ENCODE measurements around the gene MAGI2.

Gene MAGI2

GRCh38 chr7:78493401-78493800, 960.1 kb downstream of the MAGI2 start:
- Histone ChIP-seq H3K27ac (no peak overlapping the region), H3K27me3 (replicated peaks) (no peaks in the 10 kb centered on the region), H3K4me3 (ENCODE audit: low read depth, low read length) (no peak overlapping the region), H3K36me3 (replicated peaks) (no peaks in the 10 kb centered on the region)
- TF ChIP-seq CTCF (IDR thresholded peaks at IDR 0.05; ENCODE audit: low read depth, low read length, missing control alignments): no peak
- in situ Hi-C loops (cut with HindIII; ENCODE audit: low pct_ligation_motif_present, low sequenced_read_pairs): no loop called here
- no peak for DNase-seq

GRCh38 chr7:78492146-78492545, 961.3 kb downstream of the MAGI2 start:
- in situ Hi-C loops (cut with HindIII; ENCODE audit: low pct_ligation_motif_present, low sequenced_read_pairs): no loop called here
- no peak for TF ChIP-seq CTCF (IDR thresholded peaks at IDR 0.05; ENCODE audit: low read depth, low read length, missing control alignments)
- no peaks in the 10 kb centered on the region for H3K36me3 ChIP-seq (replicated peaks)
- no peaks in the 10 kb centered on the region for H3K27me3 ChIP-seq (replicated peaks)
- H3K4me3 ChIP-seq (ENCODE audit: low read depth, low read length): no peak overlapping the region
- no peak for DNase-seq
- H3K27ac ChIP-seq: no peak overlapping the region

GRCh38 chr7:78490524-78490923, 962.9 kb downstream of the MAGI2 start:
- in situ Hi-C loops (cut with HindIII; ENCODE audit: low pct_ligation_motif_present, low sequenced_read_pairs): no loop called here
- no peaks in the 10 kb centered on the region for H3K36me3 ChIP-seq (replicated peaks)
- H3K27ac ChIP-seq: no peak overlapping the region
- no peak overlapping the region for H3K4me3 ChIP-seq (ENCODE audit: low read depth, low read length)
- no peak for DNase-seq
- H3K27me3 ChIP-seq (replicated peaks): no peaks in the 10 kb centered on the region
- TF ChIP-seq CTCF (IDR thresholded peaks at IDR 0.05; ENCODE audit: low read depth, low read length, missing control alignments): no peak

GRCh38 chr7:78489476-78490240, 963.8 kb downstream of the MAGI2 start:
- no peaks in the 10 kb centered on the region for H3K27me3 ChIP-seq (replicated peaks)
- no peaks in the 10 kb centered on the region for H3K36me3 ChIP-seq (replicated peaks)
- no peak for TF ChIP-seq CTCF (IDR thresholded peaks at IDR 0.05; ENCODE audit: low read depth, low read length, missing control alignments)
- no peak overlapping the region for H3K27ac ChIP-seq
- H3K4me3 ChIP-seq (ENCODE audit: low read depth, low read length): no peak overlapping the region
- in situ Hi-C loops (cut with HindIII; ENCODE audit: low pct_ligation_motif_present, low sequenced_read_pairs): no loop called here
- no peak for DNase-seq

- DNase-seq: no peak
- no peak for TF ChIP-seq CTCF (IDR thresholded peaks at IDR 0.05; ENCODE audit: low read depth, low read length, missing control alignments)
- H3K36me3 ChIP-seq (replicated peaks): no peaks in the 10 kb centered on the region
- no peaks in the 10 kb centered on the region for H3K27me3 ChIP-seq (replicated peaks)
- no peak overlapping the region for H3K4me3 ChIP-seq (ENCODE audit: low read depth, low read length)
- no peak overlapping the region for H3K27ac ChIP-seq
- in situ Hi-C loops (cut with HindIII; ENCODE audit: low pct_ligation_motif_present, low sequenced_read_pairs): no loop called here
Measured at GRCh38 chr7:78487464-78487863, 966.0 kb downstream of the MAGI2 start.

GRCh38 chr7:78479348-78479747, 974.1 kb downstream of the MAGI2 start:
- no peaks in the 10 kb centered on the region for H3K27me3 ChIP-seq (replicated peaks)
- H3K27ac ChIP-seq: no peak overlapping the region
- DNase-seq: no peak
- in situ Hi-C loops (cut with HindIII; ENCODE audit: low pct_ligation_motif_present, low sequenced_read_pairs): no loop called here
- no peak for TF ChIP-seq CTCF (IDR thresholded peaks at IDR 0.05; ENCODE audit: low read depth, low read length, missing control alignments)
- H3K4me3 ChIP-seq (ENCODE audit: low read depth, low read length): no peak overlapping the region
- H3K36me3 ChIP-seq (replicated peaks): no peaks in the 10 kb centered on the region
